ENCODE data around the gene SAP130. TPM values are rescaled to one million over a fixed set of nuclear protein-coding genes. Genes with fewer than 3 reads are reported as not detected.

Gene SAP130
- total RNA-seq, 4 donors from 2014 or later: 6.1 to 14.2 (median 10.6) TPM

- H3K36me3 ChIP-seq: peaks cover 0 to 3% (median 0%) of the 10 kb centered on the region in 3 donors
- TF ChIP-seq POLR2A (IDR thresholded peaks at IDR 0.05) (peak in 1 of 2 donors; percentile 60), EP300 (IDR thresholded peaks at IDR 0.05) (no peak)
- peaks cover 0 to 22% (median 0%) of the 10 kb centered on the region in 4 donors for H3K4me1 ChIP-seq
- peak overlapping the region; percentile 82 to 97 (median 96) for H3K27ac ChIP-seq
- H3K4me3 ChIP-seq: peak overlapping the region; percentile 70 to 97 (median 79)
- DNase-seq (ENCODE audit: low spot score in 2 of 2): peak; percentile 12 to 16
- no peaks in the 10 kb centered on the region for H3K27me3 ChIP-seq
- 2% methylated on average over 25 to 36 of the region's 57 CpGs for WGBS, 2 donors
- no peaks in the 10 kb centered on the region for H3K9me3 ChIP-seq
Measured at GRCh38 chr2:128026448-128027277, 1.2 kb downstream of the SAP130 start.

- no peak overlapping the region for H3K27ac ChIP-seq
- H3K4me1 ChIP-seq: peaks cover 0 to 22% (median 0%) of the 10 kb centered on the region in 4 donors
- peaks cover 0 to 11% (median 3%) of the 10 kb centered on the region in 3 donors for H3K36me3 ChIP-seq
- TF ChIP-seq POLR2A (IDR thresholded peaks at IDR 0.05): no peak
- no peak for TF ChIP-seq CTCF (IDR thresholded peaks at IDR 0.05)
- no peak for TF ChIP-seq EP300 (IDR thresholded peaks at IDR 0.05)
- no peak overlapping the region for H3K4me3 ChIP-seq
- DNase-seq (ENCODE audit: low spot score in 2 of 2): no peak
- no peaks in the 10 kb centered on the region for H3K9me3 ChIP-seq
- 90% methylated on average over 4 of the region's 4 CpGs for WGBS, 2 donors
- no peaks in the 10 kb centered on the region for H3K27me3 ChIP-seq
Measured at GRCh38 chr2:128024816-128025215, 3.0 kb downstream of the SAP130 start.

- no peak for DNase-seq (ENCODE audit: low spot score in 2 of 2)
- Histone ChIP-seq H3K27me3 (no peaks in the 10 kb centered on the region), H3K36me3 (peaks cover 0 to 71% (median 34%) of the 10 kb centered on the region in 3 donors), H3K27ac (no peak overlapping the region), H3K4me1 (no peaks in the 10 kb centered on the region), H3K4me3 (no peak overlapping the region), H3K9me3 (no peaks in the 10 kb centered on the region)
- TF ChIP-seq CTCF (IDR thresholded peaks at IDR 0.05): no peak
- no peak for TF ChIP-seq EP300 (IDR thresholded peaks at IDR 0.05)
- TF ChIP-seq POLR2A (IDR thresholded peaks at IDR 0.05): no peak
- WGBS, 2 donors: 89 to 94% methylated on average over 8 of the region's 8 CpGs
Measured at GRCh38 chr2:128017561-128017960, 10.3 kb downstream of the SAP130 start.

- Histone ChIP-seq H3K4me1 (no peaks in the 10 kb centered on the region), H3K36me3 (peaks cover 0 to 81% (median 39%) of the 10 kb centered on the region in 3 donors), H3K27me3 (no peaks in the 10 kb centered on the region), H3K4me3 (no peak overlapping the region), H3K27ac (no peak overlapping the region), H3K9me3 (no peaks in the 10 kb centered on the region)
- 93 to 96% methylated on average over 2 of the region's 2 CpGs for WGBS, 2 donors
- TF ChIP-seq POLR2A (IDR thresholded peaks at IDR 0.05) (no peak), EP300 (IDR thresholded peaks at IDR 0.05) (no peak), CTCF (IDR thresholded peaks at IDR 0.05) (no peak)
- no peak for DNase-seq (ENCODE audit: low spot score in 2 of 2)
Measured at GRCh38 chr2:128016620-128017019, 11.2 kb downstream of the SAP130 start.

- Histone ChIP-seq H3K27ac (no peak overlapping the region), H3K4me1 (no peaks in the 10 kb centered on the region), H3K4me3 (no peak overlapping the region), H3K27me3 (no peaks in the 10 kb centered on the region), H3K9me3 (no peaks in the 10 kb centered on the region), H3K36me3 (peaks cover 3 to 100% (median 51%) of the 10 kb centered on the region in 3 donors)
- no peak for TF ChIP-seq POLR2A (IDR thresholded peaks at IDR 0.05)
- no peak for TF ChIP-seq CTCF (IDR thresholded peaks at IDR 0.05)
- TF ChIP-seq EP300 (IDR thresholded peaks at IDR 0.05): no peak
- no peak for DNase-seq (ENCODE audit: low spot score in 2 of 2)
- WGBS, 2 donors: 88 to 91% methylated on average over 3 of the region's 3 CpGs
Measured at GRCh38 chr2:128012698-128013097, 15.2 kb downstream of the SAP130 start.
